ENCODE data around the gene HEPH.

Gene HEPH

DNA sequence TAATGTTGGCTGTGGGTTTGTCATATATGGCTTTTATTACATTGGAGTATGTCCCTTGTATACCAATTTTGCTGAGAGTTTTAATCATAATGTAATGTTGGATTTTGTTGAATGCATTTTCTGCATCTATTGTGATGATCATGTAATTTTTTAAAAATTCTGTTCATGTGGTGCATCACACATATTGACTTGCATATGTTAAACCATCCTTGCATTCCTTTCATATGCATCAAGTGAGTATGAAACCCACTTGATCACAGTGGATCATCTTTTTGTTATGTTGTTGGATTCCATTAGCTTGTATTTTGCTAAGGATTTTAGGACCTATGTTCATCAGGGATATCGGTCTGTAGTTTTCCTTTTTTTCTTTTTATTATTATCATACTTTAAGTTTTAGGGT is 12.1 kb downstream of the HEPH start:
- TF ChIP-seq, protein P1, sequence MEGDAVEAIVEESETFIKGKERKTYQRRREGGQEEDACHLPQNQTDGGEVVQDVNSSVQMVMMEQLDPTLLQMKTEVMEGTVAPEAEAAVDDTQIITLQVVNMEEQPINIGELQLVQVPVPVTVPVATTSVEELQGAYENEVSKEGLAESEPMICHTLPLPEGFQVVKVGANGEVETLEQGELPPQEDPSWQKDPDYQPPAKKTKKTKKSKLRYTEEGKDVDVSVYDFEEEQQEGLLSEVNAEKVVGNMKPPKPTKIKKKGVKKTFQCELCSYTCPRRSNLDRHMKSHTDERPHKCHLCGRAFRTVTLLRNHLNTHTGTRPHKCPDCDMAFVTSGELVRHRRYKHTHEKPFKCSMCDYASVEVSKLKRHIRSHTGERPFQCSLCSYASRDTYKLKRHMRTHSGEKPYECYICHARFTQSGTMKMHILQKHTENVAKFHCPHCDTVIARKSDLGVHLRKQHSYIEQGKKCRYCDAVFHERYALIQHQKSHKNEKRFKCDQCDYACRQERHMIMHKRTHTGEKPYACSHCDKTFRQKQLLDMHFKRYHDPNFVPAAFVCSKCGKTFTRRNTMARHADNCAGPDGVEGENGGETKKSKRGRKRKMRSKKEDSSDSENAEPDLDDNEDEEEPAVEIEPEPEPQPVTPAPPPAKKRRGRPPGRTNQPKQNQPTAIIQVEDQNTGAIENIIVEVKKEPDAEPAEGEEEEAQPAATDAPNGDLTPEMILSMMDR (IDR thresholded peaks at IDR 0.05; ENCODE audit: low read length, missing control alignments): no peak
- no peak for DNase-seq (ENCODE audit: low read depth)

DNA sequence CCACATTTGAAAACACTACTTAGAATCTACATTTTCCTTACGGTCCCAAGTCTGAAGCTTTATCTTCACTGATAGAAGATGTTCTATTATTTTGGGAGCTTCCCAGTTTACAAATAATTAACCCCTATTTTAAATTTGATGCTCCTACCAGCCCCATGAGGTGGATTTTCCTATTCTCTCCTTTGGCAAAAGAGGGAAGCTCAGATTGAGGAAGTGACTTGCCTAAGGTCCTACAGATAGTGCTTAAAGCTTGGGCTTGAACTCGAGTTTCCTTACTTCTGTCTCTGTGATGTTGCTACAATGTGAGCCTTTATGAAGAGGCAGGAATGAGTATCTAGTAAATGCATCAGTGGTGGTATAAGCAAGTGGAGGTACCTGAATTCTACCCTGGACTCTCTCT is 27.5 kb downstream of the HEPH start:
- TF ChIP-seq, protein P1 (IDR thresholded peaks at IDR 0.05; ENCODE audit: low read length, missing control alignments): no peak
- H3K4me3 ChIP-seq (replicated peaks; ENCODE audit: low read depth, low read length): no peak overlapping the region
- DNase-seq (ENCODE audit: low read depth): no peak

More for the DNA sequence above, 12.1 kb downstream of the HEPH start:
- H3K4me3 ChIP-seq (replicated peaks; ENCODE audit: low read depth, low read length): no peak overlapping the region

GRCh38 chrX:66193821-66194220 is 29.8 kb downstream of the HEPH start:
- no peak overlapping the region for H3K4me3 ChIP-seq (replicated peaks; ENCODE audit: low read depth, low read length)
- DNase-seq (ENCODE audit: low read depth): no peak
- TF ChIP-seq, protein P1 (IDR thresholded peaks at IDR 0.05; ENCODE audit: low read length, missing control alignments): no peak

- no peak for DNase-seq (ENCODE audit: low read depth)
- no peak overlapping the region for H3K4me3 ChIP-seq (replicated peaks; ENCODE audit: low read depth, low read length)
- TF ChIP-seq, protein P1 (IDR thresholded peaks at IDR 0.05; ENCODE audit: low read length, missing control alignments): no peak
These were observed 36.1 kb downstream of the HEPH start for GRCh38 chrX:66200050-66200664.

DNA sequence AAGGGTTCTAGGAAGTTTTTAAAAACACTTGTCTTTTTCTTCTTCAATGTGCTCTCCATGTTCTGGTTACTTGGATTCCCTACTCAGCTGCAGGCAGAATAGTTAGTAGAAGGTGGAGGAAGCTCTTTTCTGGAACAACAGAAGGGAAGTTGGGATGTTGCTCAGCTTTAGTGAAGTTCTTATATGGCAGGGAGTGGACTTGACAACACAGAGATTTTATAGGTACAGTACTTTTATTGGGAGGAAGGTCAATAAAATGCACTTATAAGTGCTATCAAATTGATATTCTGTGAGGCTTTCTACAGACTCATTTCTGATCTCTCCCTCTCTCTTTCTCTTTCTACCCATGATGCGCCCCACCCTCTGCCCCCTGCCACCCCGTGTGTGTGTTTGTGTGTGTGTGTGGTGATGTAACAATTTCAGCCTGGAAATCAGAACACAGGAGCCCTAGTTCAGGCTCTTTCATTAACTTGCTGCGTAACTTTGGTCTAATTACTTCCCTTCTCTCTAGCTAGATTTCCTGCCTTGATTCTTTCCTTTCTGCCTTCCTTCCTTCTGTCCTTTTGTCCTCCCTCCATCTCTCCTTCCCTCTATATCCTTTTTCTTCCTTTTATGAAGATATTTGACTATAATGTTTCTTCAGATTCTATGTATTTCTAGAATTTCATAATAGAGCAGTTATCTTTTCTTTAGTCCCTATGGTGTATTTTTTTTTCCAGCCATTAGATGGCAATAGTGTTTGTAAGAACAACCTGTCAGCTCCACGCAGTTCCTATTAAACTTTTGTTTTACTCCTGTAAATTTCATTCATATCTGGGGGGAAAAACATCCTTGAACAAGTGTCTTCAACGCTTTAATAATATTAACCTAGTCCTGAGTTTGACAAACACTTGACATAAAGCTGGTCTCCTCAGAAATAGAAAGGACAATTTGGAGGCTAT is 37.1 kb downstream of the HEPH start:
- no peak overlapping the region for H3K4me3 ChIP-seq (replicated peaks; ENCODE audit: low read depth, low read length)
- peak; percentile 43 for DNase-seq (ENCODE audit: low read depth)

DNA sequence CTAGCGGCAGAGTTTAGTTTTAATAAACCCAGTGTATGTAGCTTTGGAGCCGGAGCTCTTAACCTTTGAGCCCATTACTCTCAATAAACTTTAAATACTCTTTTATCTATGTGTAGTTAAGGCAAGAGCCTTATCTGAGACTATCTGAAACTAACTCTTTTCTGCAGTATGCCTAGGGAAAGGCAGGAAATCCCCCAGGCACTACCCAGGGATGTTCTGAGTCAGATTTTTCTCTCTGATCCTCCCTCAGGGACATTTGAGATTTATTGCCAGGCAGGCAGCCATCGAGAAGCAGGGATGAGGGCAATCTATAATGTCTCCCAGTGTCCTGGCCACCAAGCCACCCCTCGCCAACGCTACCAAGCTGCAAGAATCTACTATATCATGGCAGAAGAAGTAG is 39.1 kb downstream of the HEPH start:
- TF ChIP-seq, protein P1 (IDR thresholded peaks at IDR 0.05; ENCODE audit: low read length, missing control alignments): no peak
- H3K4me3 ChIP-seq (replicated peaks; ENCODE audit: low read depth, low read length): no peak overlapping the region
- no peak for DNase-seq (ENCODE audit: low read depth)

More for the DNA sequence above, 37.1 kb downstream of the HEPH start:
- TF ChIP-seq, protein P1 (IDR thresholded peaks at IDR 0.05; ENCODE audit: low read length, missing control alignments): peak; percentile 35
